ENCODE data around the gene ABHD14A.

ABHD14A gene

DNA sequence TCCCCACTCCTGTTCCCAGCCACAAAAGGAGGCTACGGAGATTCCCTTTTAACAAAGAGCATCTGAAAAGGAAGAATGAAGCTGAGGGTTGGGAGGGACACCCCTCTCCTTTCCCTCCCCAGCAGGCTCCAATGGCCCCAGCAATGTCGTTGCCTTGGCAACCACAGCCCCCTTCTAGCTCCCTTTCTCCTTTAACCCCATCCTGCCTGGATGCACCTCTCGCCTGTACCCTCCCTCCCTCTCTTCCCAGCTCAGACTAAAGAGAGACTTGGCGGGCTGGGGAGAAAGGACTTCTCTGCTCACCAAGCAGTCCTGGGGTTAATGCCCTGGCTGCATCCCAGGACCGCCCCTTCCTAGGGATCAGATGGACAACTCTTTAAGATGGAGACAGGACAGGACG lies 27.9 kb downstream of the ABHD14A start:
- H3K4me3 ChIP-seq (replicated peaks; ENCODE audit: insufficient read depth, low read length): no peak overlapping the region
- H3K27ac ChIP-seq (replicated peaks): no peak overlapping the region
- no peak for DNase-seq (ENCODE audit: low read depth in 1 of 2, low spot score in 1 of 2)
- no peaks in the 10 kb centered on the region for H3K27me3 ChIP-seq (ENCODE audit: insufficient read depth, poor library complexity, severe bottlenecking)
- TF ChIP-seq SPI1 (IDR thresholded peaks at IDR 0.05; ENCODE audit: borderline replicate concordance, low read depth): no peak
- TF ChIP-seq POLR2AphosphoS5 (IDR thresholded peaks at IDR 0.05; ENCODE audit: low read depth): no peak
- TF ChIP-seq, protein P1, sequence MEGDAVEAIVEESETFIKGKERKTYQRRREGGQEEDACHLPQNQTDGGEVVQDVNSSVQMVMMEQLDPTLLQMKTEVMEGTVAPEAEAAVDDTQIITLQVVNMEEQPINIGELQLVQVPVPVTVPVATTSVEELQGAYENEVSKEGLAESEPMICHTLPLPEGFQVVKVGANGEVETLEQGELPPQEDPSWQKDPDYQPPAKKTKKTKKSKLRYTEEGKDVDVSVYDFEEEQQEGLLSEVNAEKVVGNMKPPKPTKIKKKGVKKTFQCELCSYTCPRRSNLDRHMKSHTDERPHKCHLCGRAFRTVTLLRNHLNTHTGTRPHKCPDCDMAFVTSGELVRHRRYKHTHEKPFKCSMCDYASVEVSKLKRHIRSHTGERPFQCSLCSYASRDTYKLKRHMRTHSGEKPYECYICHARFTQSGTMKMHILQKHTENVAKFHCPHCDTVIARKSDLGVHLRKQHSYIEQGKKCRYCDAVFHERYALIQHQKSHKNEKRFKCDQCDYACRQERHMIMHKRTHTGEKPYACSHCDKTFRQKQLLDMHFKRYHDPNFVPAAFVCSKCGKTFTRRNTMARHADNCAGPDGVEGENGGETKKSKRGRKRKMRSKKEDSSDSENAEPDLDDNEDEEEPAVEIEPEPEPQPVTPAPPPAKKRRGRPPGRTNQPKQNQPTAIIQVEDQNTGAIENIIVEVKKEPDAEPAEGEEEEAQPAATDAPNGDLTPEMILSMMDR (IDR thresholded peaks at IDR 0.05; ENCODE audit: insufficient read depth, low read length): no peak
- TF ChIP-seq, protein P2, sequence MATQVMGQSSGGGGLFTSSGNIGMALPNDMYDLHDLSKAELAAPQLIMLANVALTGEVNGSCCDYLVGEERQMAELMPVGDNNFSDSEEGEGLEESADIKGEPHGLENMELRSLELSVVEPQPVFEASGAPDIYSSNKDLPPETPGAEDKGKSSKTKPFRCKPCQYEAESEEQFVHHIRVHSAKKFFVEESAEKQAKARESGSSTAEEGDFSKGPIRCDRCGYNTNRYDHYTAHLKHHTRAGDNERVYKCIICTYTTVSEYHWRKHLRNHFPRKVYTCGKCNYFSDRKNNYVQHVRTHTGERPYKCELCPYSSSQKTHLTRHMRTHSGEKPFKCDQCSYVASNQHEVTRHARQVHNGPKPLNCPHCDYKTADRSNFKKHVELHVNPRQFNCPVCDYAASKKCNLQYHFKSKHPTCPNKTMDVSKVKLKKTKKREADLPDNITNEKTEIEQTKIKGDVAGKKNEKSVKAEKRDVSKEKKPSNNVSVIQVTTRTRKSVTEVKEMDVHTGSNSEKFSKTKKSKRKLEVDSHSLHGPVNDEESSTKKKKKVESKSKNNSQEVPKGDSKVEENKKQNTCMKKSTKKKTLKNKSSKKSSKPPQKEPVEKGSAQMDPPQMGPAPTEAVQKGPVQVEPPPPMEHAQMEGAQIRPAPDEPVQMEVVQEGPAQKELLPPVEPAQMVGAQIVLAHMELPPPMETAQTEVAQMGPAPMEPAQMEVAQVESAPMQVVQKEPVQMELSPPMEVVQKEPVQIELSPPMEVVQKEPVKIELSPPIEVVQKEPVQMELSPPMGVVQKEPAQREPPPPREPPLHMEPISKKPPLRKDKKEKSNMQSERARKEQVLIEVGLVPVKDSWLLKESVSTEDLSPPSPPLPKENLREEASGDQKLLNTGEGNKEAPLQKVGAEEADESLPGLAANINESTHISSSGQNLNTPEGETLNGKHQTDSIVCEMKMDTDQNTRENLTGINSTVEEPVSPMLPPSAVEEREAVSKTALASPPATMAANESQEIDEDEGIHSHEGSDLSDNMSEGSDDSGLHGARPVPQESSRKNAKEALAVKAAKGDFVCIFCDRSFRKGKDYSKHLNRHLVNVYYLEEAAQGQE (IDR thresholded peaks at IDR 0.05; ENCODE audit: insufficient replicate concordance, low read depth): no peak
- TF ChIP-seq GABPA (IDR thresholded peaks at IDR 0.05; ENCODE audit: low read depth): no peak

GRCh38 chr3:52004163-52004787 lies 29.4 kb downstream of the ABHD14A start:
- TF ChIP-seq SPI1 (IDR thresholded peaks at IDR 0.05; ENCODE audit: borderline replicate concordance, low read depth) (no peak), GABPA (IDR thresholded peaks at IDR 0.05; ENCODE audit: low read depth) (no peak)
- TF ChIP-seq, protein P2 (IDR thresholded peaks at IDR 0.05; ENCODE audit: insufficient replicate concordance, low read depth): no peak
- DNase-seq (ENCODE audit: low read depth in 1 of 2, low spot score in 1 of 2): no peak
- Histone ChIP-seq H3K27me3 (ENCODE audit: insufficient read depth, poor library complexity, severe bottlenecking) (no peaks in the 10 kb centered on the region), H3K4me3 (replicated peaks; ENCODE audit: insufficient read depth, low read length) (no peak overlapping the region), H3K27ac (replicated peaks) (no peak overlapping the region)

GRCh38 chr3:52004906-52005395 lies 30.1 kb downstream of the ABHD14A start:
- DNase-seq (ENCODE audit: low read depth in 1 of 2, low spot score in 1 of 2): no peak
- H3K27ac ChIP-seq (replicated peaks): no peak overlapping the region
- TF ChIP-seq SPI1 (IDR thresholded peaks at IDR 0.05; ENCODE audit: borderline replicate concordance, low read depth) (no peak), POLR2AphosphoS5 (IDR thresholded peaks at IDR 0.05; ENCODE audit: low read depth) (no peak)
- TF ChIP-seq, protein P2 (IDR thresholded peaks at IDR 0.05; ENCODE audit: insufficient replicate concordance, low read depth): no peak
- H3K27me3 ChIP-seq (ENCODE audit: insufficient read depth, poor library complexity, severe bottlenecking): no peaks in the 10 kb centered on the region
- no peak overlapping the region for H3K4me3 ChIP-seq (replicated peaks; ENCODE audit: insufficient read depth, low read length)

GRCh38 chr3:52005571-52005986 lies 30.7 kb downstream of the ABHD14A start:
- DNase-seq (ENCODE audit: low read depth in 1 of 2, low spot score in 1 of 2): no peak
- Histone ChIP-seq H3K4me3 (replicated peaks; ENCODE audit: insufficient read depth, low read length) (no peak overlapping the region), H3K27ac (replicated peaks) (no peak overlapping the region), H3K27me3 (ENCODE audit: insufficient read depth, poor library complexity, severe bottlenecking) (no peaks in the 10 kb centered on the region)
- TF ChIP-seq, protein P2 (IDR thresholded peaks at IDR 0.05; ENCODE audit: insufficient replicate concordance, low read depth): no peak
- TF ChIP-seq POLR2AphosphoS5 (IDR thresholded peaks at IDR 0.05; ENCODE audit: low read depth): no peak
- TF ChIP-seq, protein P1 (IDR thresholded peaks at IDR 0.05; ENCODE audit: insufficient read depth, low read length): no peak
- TF ChIP-seq GABPA (IDR thresholded peaks at IDR 0.05; ENCODE audit: low read depth): no peak
- TF ChIP-seq SPI1 (IDR thresholded peaks at IDR 0.05; ENCODE audit: borderline replicate concordance, low read depth): no peak

Data from HL-60 (cell line).